B cell (primary cell): ENCODE results near the gene VWA8. TPM values are rescaled to one million over a fixed set of nuclear protein-coding genes. Genes with fewer than 3 reads are reported as not detected.

Source experiments
- ATAC-seq: fragments of 200-7000 bp; cut with Tn5 transposase; one replicate; pipeline ENCODE4 v1.10.0; 2021; ENCODE audit warnings: low read depth, mild to moderate bottlenecking, moderate number of reproducible peaks, moderate library complexity
- CTCF ChIA-PET: fragments of 350-600 bp; sonication (Branson Sonifier 250); formaldehyde crosslinking; loops from one replicate; lab custom pipeline; 2021; ENCODE audit warnings: antibody characterized with exemption, inconsistent platforms; lab: Charles Lee
- POLR2A ChIA-PET: fragments of 350-600 bp; sonication (Branson Sonifier 250); formaldehyde crosslinking; loops from one replicate; lab custom pipeline; 2021; ENCODE audit warnings: antibody characterized with exemption; lab: Charles Lee
- DNase-seq: peaks from one replicate; pipeline ENCODE4 v3.0.0; 2013
- H2AFZ ChIP-seq: 2 replicates; pipeline ENCODE4 v1.6.1; 2012; ENCODE audit warnings: mild to moderate bottlenecking, low read depth, low read length; ENCODE audit not compliant: insufficient read depth, poor library complexity, severe bottlenecking
- H3K27ac ChIP-seq, 2 donors: 1 replicate in 1 of 2; 2 replicates in 1 of 2; pipeline ENCODE4 v1.5.1; 2012 to 2013; ENCODE audit warnings: low read length in 2 of 2, mild to moderate bottlenecking in 2 of 2, moderate library complexity in 1 of 2
- H3K27me3 ChIP-seq, 4 experiments: fragments of 200-600 bp in 1 of 4; sonication (generic) in 1 of 4; replicated peaks in 1 of 4; 1 replicate in 2 of 4; 2 replicates in 2 of 4; pipeline versions ENCODE4 v1.6.1 to v1.7.0; 2013 to 2016; ENCODE audit warnings: low read length in 3 of 4, mild to moderate bottlenecking in 2 of 4, mixed read lengths in 1 of 4, moderate library complexity in 1 of 4; ENCODE audit not compliant: insufficient read depth in 4 of 4, control insufficient read depth in 3 of 4; ENCODE audit errors: control extremely low read depth in 1 of 4
- H3K36me3 ChIP-seq, 2 experiments: replicated peaks in 1 of 2; 1 replicate in 1 of 2; 2 replicates in 1 of 2; pipeline versions ENCODE4 v1.6.1 to v1.7.1; 2013; ENCODE audit warnings: low read length in 1 of 2; ENCODE audit not compliant: insufficient read depth in 2 of 2, control insufficient read depth in 1 of 2; ENCODE audit errors: control extremely low read depth in 1 of 2, extremely low read depth in 1 of 2
- H3K4me1 ChIP-seq, 2 donors: fragments of 200-600 bp in 1 of 2; sonication (generic) in 1 of 2; 1 replicate in 1 of 2; 2 replicates in 1 of 2; pipeline versions ENCODE4 v1.5.1 to v1.6.1; 2013 to 2017; ENCODE audit warnings: low read length in 2 of 2; ENCODE audit not compliant: control insufficient read depth in 2 of 2, insufficient read depth in 2 of 2
- H3K4me2 ChIP-seq: replicated peaks from 2 replicates; pipeline ENCODE3; 2012; ENCODE audit warnings: mild to moderate bottlenecking, low read depth, low read length; ENCODE audit not compliant: poor library complexity, severe bottlenecking
- H3K4me3 ChIP-seq, 5 experiments: fragments of 200-600 bp in 1 of 5; sonication (generic) in 1 of 5; 1 replicate in 3 of 5; 2 replicates in 2 of 5; pipeline versions ENCODE4 v1.5.1 to v1.7.0; 2011 to 2016; ENCODE audit warnings: low read length in 4 of 5, mild to moderate bottlenecking in 4 of 5, low read depth in 2 of 5, control low read depth in 1 of 5, moderate library complexity in 1 of 5; ENCODE audit not compliant: insufficient read depth in 1 of 5; ENCODE audit errors: control extremely low read depth in 1 of 5, extremely low read depth in 1 of 5
- H3K79me2 ChIP-seq: fragments of 200-600 bp; sonication (generic); one replicate; pipeline ENCODE4 v1.6.0; 2016; ENCODE audit warnings: low read length; ENCODE audit not compliant: control insufficient read depth, insufficient read depth
- H3K9ac ChIP-seq: fragments of 200-600 bp; sonication (generic); 2 replicates; pipeline ENCODE4 v1.6.1; 2017; ENCODE audit warnings: mild to moderate bottlenecking, low read length, moderate library complexity
- H3K9me3 ChIP-seq, 3 donors: one replicate each; pipeline versions ENCODE4 v1.6.1 to v1.7.1; 2013; ENCODE audit warnings: low read length in 2 of 3; ENCODE audit not compliant: control insufficient read depth in 2 of 3, insufficient read depth in 1 of 3; ENCODE audit errors: control extremely low read depth in 1 of 3
- H4K20me1 ChIP-seq: 2 replicates; pipeline ENCODE4 v1.6.0; 2012; ENCODE audit warnings: mild to moderate bottlenecking, low read length; ENCODE audit not compliant: insufficient read depth, control insufficient read depth, poor library complexity, severe bottlenecking
- H3K27ac Mint-ChIP-seq: one replicate; pipeline ENCODE4 v1.8.0; 2021; ENCODE audit warnings: mixed read lengths
- H3K27me3 Mint-ChIP-seq: one replicate; pipeline ENCODE4 v1.8.0; 2021; ENCODE audit warnings: mixed read lengths
- H3K4me1 Mint-ChIP-seq: one replicate; pipeline ENCODE4 v1.8.0; 2021; ENCODE audit warnings: mixed read lengths
- H3K4me3 Mint-ChIP-seq: one replicate; pipeline ENCODE4 v1.8.0; 2021; ENCODE audit warnings: mixed read lengths
- H3K9me3 Mint-ChIP-seq: one replicate; pipeline ENCODE4 v1.8.0; 2022; ENCODE audit warnings: mixed read lengths; ENCODE audit not compliant: insufficient read depth
- EZH2 ChIP-seq: IDR thresholded peaks from 2 replicates; pipeline ENCODE4 v1.6.1; 2012; ENCODE audit warnings: borderline replicate concordance, low read depth, mild to moderate bottlenecking, moderate library complexity, low read length; ENCODE audit not compliant: insufficient read depth, poor library complexity, severe bottlenecking
- WGBS: methylation state at CpG from one replicate; pipeline ENCODE4 v1.1.5; 2013; ENCODE audit warnings: missing lambda C conversion rate; ENCODE audit not compliant: insufficient coverage; 5-methylcytosine and 5-hydroxymethylcytosine counted together
- intact Hi-C: fragments of 100-400 bp; cut with micrococcal nuclease; formaldehyde crosslinking; loops from one replicate; pipeline ENCODE4 v1.10.0; 2022
- polyA plus RNA-seq: library from polyadenylated mRNA; depleted of rRNA; stranded (reverse); fragments of >200 nt; gene quantifications from 2 replicates; pipeline ENCODE4 v1.2.3, GENCODE V29; 2012
- total RNA-seq, 2 donors: library from RNA; stranded (reverse); fragments of 120-200 nt in 1 of 2; gene quantifications; 1 replicate in 1 of 2; 2 replicates in 1 of 2; pipeline versions ENCODE4 v1.2.3 to v1.2.4, GENCODE V29; 2013 to 2022
- TF ChIP-seq, protein P1 (sequence below): fragments of 200-600 bp; IDR thresholded peaks from one replicate; pipeline ENCODE4 v1.8.0; 2022; ENCODE audit warnings: antibody characterized with exemption, mild to moderate bottlenecking

VWA8 gene
- total and polyA plus RNA-seq, 2 donors (not counting 1 experiment from before 2014, with no cell fraction given) = 6.0 to 19.7 TPM

DNA sequence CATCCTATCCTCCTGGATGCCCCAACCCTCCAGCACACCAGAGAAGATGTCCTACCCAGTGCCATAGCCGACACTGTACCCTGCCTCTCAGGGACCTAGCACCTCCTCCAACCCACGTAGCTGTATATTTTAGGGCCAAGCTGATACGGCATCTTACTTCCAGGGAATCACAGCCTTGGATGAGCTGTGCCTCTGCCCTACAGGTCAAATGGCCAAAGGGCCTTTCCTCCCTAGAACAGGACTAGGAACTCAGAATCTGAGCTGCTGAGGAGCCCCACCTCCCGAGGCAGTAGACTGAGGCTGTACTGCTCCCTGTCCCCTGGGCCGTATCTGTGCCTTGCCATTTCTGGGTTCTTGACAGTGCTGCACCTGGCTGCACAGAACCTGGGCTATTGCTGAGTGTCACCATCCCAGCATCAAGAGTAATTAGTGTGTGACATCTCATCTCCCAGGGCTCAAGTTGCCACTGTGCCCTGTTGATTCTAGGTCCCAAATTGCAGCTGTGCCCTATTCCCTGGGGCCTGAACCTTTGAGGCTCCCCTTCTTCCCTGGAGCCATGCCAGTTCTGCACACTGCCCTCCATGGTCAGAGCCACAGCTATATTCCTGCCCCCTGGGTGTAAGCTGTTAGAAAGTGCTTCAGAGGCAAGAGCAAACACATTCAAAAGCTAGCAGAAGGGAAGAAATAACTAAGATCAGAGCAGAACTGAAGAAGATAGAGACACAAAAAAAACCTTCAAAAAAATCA is 41.0 kb downstream of the VWA8 start:
- DNase-seq (no peak), ATAC-seq (no peak)
- CTCF ChIA-PET = interaction anchor here (0.7 to 1.6 kb wide), 3 partner anchors 11 to 252 kb away, joined by 3 to 5 read pairs (median 3); no protein-coding TSS in a partner anchor
- Histone ChIP-seq H3K4me1 (peaks cover 12 to 21% of the 10 kb centered on the region in 2 donors), H2AFZ (no peak overlapping the region), H3K4me3 (no peak overlapping the region), H3K27ac (no peak overlapping the region), H3K27me3 (no peaks in the 10 kb centered on the region), H3K9ac (no peak overlapping the region), H3K79me2 (peaks cover 41% of the 10 kb centered on the region), H4K20me1 (peaks cover 11% of the 10 kb centered on the region), H3K4me2 (no peak overlapping the region), H3K36me3 (no peaks in the 10 kb centered on the region), H3K9me3 (peaks cover 2 to 12% (median 3%) of the 10 kb centered on the region in 3 donors)
- intact Hi-C loops = loop anchor here (5.0 kb wide), 1 partner anchor 117 kb away; no protein-coding TSS in a partner anchor
- H3K4me1 Mint-ChIP-seq = peaks cover 36% of the 10 kb centered on the region
- H3K27ac Mint-ChIP-seq = no peak overlapping the region
- H3K4me3 Mint-ChIP-seq = no peak overlapping the region
- H3K27me3 Mint-ChIP-seq = no peaks in the 10 kb centered on the region
- WGBS = 57% methylated on average over 4 of the region's 5 CpGs
- TF ChIP-seq, protein P1, sequence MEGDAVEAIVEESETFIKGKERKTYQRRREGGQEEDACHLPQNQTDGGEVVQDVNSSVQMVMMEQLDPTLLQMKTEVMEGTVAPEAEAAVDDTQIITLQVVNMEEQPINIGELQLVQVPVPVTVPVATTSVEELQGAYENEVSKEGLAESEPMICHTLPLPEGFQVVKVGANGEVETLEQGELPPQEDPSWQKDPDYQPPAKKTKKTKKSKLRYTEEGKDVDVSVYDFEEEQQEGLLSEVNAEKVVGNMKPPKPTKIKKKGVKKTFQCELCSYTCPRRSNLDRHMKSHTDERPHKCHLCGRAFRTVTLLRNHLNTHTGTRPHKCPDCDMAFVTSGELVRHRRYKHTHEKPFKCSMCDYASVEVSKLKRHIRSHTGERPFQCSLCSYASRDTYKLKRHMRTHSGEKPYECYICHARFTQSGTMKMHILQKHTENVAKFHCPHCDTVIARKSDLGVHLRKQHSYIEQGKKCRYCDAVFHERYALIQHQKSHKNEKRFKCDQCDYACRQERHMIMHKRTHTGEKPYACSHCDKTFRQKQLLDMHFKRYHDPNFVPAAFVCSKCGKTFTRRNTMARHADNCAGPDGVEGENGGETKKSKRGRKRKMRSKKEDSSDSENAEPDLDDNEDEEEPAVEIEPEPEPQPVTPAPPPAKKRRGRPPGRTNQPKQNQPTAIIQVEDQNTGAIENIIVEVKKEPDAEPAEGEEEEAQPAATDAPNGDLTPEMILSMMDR = no peak
- no peak for TF ChIP-seq EZH2
- peaks cover 12% of the 10 kb centered on the region for H3K9me3 Mint-ChIP-seq
- POLR2A ChIA-PET = no interaction called here
